B cell (primary cell): Measurements from ENCODE around the gene LCN12. TPM values are rescaled to one million over a fixed set of nuclear protein-coding genes. Genes with fewer than 3 reads are reported as not detected.

Experiments
- ATAC-seq: fragments of 200-7000 bp; cut with Tn5 transposase; one replicate; pipeline ENCODE4 v1.10.0; 2021; ENCODE audit warnings: low read depth, mild to moderate bottlenecking, moderate number of reproducible peaks, moderate library complexity
- CTCF ChIA-PET: fragments of 350-600 bp; sonication (Branson Sonifier 250); formaldehyde crosslinking; loops from one replicate; lab custom pipeline; 2021; ENCODE audit warnings: antibody characterized with exemption, inconsistent platforms; lab: Charles Lee
- POLR2A ChIA-PET: fragments of 350-600 bp; sonication (Branson Sonifier 250); formaldehyde crosslinking; loops from one replicate; lab custom pipeline; 2021; ENCODE audit warnings: antibody characterized with exemption; lab: Charles Lee
- DNase-seq: peaks from one replicate; pipeline ENCODE4 v3.0.0; 2013
- H2AFZ ChIP-seq: 2 replicates; pipeline ENCODE4 v1.6.1; 2012; ENCODE audit warnings: mild to moderate bottlenecking, low read depth, low read length; ENCODE audit not compliant: insufficient read depth, poor library complexity, severe bottlenecking
- H3K27ac ChIP-seq, 2 donors: 1 replicate in 1 of 2; 2 replicates in 1 of 2; pipeline ENCODE4 v1.5.1; 2012 to 2013; ENCODE audit warnings: low read length in 2 of 2, mild to moderate bottlenecking in 2 of 2, moderate library complexity in 1 of 2
- H3K27me3 ChIP-seq, 4 experiments: fragments of 200-600 bp in 1 of 4; sonication (generic) in 1 of 4; replicated peaks in 1 of 4; 1 replicate in 2 of 4; 2 replicates in 2 of 4; pipeline versions ENCODE4 v1.6.1 to v1.7.0; 2013 to 2016; ENCODE audit warnings: low read length in 3 of 4, mild to moderate bottlenecking in 2 of 4, mixed read lengths in 1 of 4, moderate library complexity in 1 of 4; ENCODE audit not compliant: insufficient read depth in 4 of 4, control insufficient read depth in 3 of 4; ENCODE audit errors: control extremely low read depth in 1 of 4
- H3K36me3 ChIP-seq, 2 experiments: replicated peaks in 1 of 2; 1 replicate in 1 of 2; 2 replicates in 1 of 2; pipeline versions ENCODE4 v1.6.1 to v1.7.1; 2013; ENCODE audit warnings: low read length in 1 of 2; ENCODE audit not compliant: insufficient read depth in 2 of 2, control insufficient read depth in 1 of 2; ENCODE audit errors: control extremely low read depth in 1 of 2, extremely low read depth in 1 of 2
- H3K4me1 ChIP-seq, 2 donors: fragments of 200-600 bp in 1 of 2; sonication (generic) in 1 of 2; 1 replicate in 1 of 2; 2 replicates in 1 of 2; pipeline versions ENCODE4 v1.5.1 to v1.6.1; 2013 to 2017; ENCODE audit warnings: low read length in 2 of 2; ENCODE audit not compliant: control insufficient read depth in 2 of 2, insufficient read depth in 2 of 2
- H3K4me2 ChIP-seq: replicated peaks from 2 replicates; pipeline ENCODE3; 2012; ENCODE audit warnings: mild to moderate bottlenecking, low read depth, low read length; ENCODE audit not compliant: poor library complexity, severe bottlenecking
- H3K4me3 ChIP-seq, 5 experiments: fragments of 200-600 bp in 1 of 5; sonication (generic) in 1 of 5; 1 replicate in 3 of 5; 2 replicates in 2 of 5; pipeline versions ENCODE4 v1.5.1 to v1.7.0; 2011 to 2016; ENCODE audit warnings: low read length in 4 of 5, mild to moderate bottlenecking in 4 of 5, low read depth in 2 of 5, control low read depth in 1 of 5, moderate library complexity in 1 of 5; ENCODE audit not compliant: insufficient read depth in 1 of 5; ENCODE audit errors: control extremely low read depth in 1 of 5, extremely low read depth in 1 of 5
- H3K79me2 ChIP-seq: fragments of 200-600 bp; sonication (generic); one replicate; pipeline ENCODE4 v1.6.0; 2016; ENCODE audit warnings: low read length; ENCODE audit not compliant: control insufficient read depth, insufficient read depth
- H3K9ac ChIP-seq: fragments of 200-600 bp; sonication (generic); 2 replicates; pipeline ENCODE4 v1.6.1; 2017; ENCODE audit warnings: mild to moderate bottlenecking, low read length, moderate library complexity
- H3K9me3 ChIP-seq, 3 donors: one replicate each; pipeline versions ENCODE4 v1.6.1 to v1.7.1; 2013; ENCODE audit warnings: low read length in 2 of 3; ENCODE audit not compliant: control insufficient read depth in 2 of 3, insufficient read depth in 1 of 3; ENCODE audit errors: control extremely low read depth in 1 of 3
- H4K20me1 ChIP-seq: 2 replicates; pipeline ENCODE4 v1.6.0; 2012; ENCODE audit warnings: mild to moderate bottlenecking, low read length; ENCODE audit not compliant: insufficient read depth, control insufficient read depth, poor library complexity, severe bottlenecking
- H3K27ac Mint-ChIP-seq: one replicate; pipeline ENCODE4 v1.8.0; 2021; ENCODE audit warnings: mixed read lengths
- H3K27me3 Mint-ChIP-seq: one replicate; pipeline ENCODE4 v1.8.0; 2021; ENCODE audit warnings: mixed read lengths
- H3K4me1 Mint-ChIP-seq: one replicate; pipeline ENCODE4 v1.8.0; 2021; ENCODE audit warnings: mixed read lengths
- H3K4me3 Mint-ChIP-seq: one replicate; pipeline ENCODE4 v1.8.0; 2021; ENCODE audit warnings: mixed read lengths
- H3K9me3 Mint-ChIP-seq: one replicate; pipeline ENCODE4 v1.8.0; 2022; ENCODE audit warnings: mixed read lengths; ENCODE audit not compliant: insufficient read depth
- CTCF ChIP-seq: fragments of 200-600 bp; IDR thresholded peaks from one replicate; pipeline ENCODE4 v1.8.0; 2022; ENCODE audit warnings: antibody characterized with exemption, mild to moderate bottlenecking
- EZH2 ChIP-seq: IDR thresholded peaks from 2 replicates; pipeline ENCODE4 v1.6.1; 2012; ENCODE audit warnings: borderline replicate concordance, low read depth, mild to moderate bottlenecking, moderate library complexity, low read length; ENCODE audit not compliant: insufficient read depth, poor library complexity, severe bottlenecking
- WGBS: methylation state at CpG from one replicate; pipeline ENCODE4 v1.1.5; 2013; ENCODE audit warnings: missing lambda C conversion rate; ENCODE audit not compliant: insufficient coverage; 5-methylcytosine and 5-hydroxymethylcytosine counted together
- intact Hi-C: fragments of 100-400 bp; cut with micrococcal nuclease; formaldehyde crosslinking; loops from one replicate; pipeline ENCODE4 v1.10.0; 2022
- polyA plus RNA-seq: library from polyadenylated mRNA; depleted of rRNA; stranded (reverse); fragments of >200 nt; gene quantifications from 2 replicates; pipeline ENCODE4 v1.2.3, GENCODE V29; 2012
- total RNA-seq, 2 donors: library from RNA; stranded (reverse); fragments of 120-200 nt in 1 of 2; gene quantifications; 1 replicate in 1 of 2; 2 replicates in 1 of 2; pipeline versions ENCODE4 v1.2.3 to v1.2.4, GENCODE V29; 2013 to 2022

The LCN12 gene
- total and polyA plus RNA-seq, 2 donors (not counting 1 experiment from before 2014, with no cell fraction given), result 2.4 to 2.6 TPM

DNA sequence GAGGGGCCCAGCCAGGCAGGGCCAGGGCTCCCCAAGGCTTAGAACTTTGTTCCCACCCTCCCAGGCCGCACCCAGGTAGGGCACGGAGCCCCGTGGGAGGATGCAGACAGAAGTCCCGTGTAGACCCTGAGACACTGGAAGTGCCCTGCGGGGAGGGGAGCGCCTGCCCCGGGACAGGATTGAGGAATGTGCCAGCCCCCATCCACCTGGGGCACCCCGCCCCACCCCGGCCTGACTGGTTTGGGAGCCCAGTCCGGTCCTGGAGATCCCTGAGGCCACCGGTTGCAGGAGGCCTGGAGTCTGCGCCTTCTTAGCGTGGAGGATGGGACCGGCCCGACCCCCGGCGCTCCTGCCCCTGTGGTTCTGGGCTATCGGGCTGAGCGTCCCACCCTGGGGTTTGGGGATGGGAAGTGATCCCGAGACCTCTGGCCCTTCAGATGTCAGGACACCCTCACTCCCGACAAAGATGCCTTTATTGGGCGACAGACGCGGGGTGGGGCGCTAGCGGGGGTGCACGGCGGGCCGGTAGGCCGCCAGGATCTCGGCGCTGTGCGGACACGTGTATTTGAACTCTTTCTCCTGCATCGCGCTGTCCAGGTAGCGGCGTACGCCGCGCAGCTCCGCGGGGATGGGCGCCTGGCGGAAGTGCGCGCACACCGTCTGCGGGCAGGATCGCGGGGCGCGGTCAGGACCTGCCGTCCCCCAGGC is 42.3 kb downstream of the LCN12 start:
- no peak overlapping the region for H2AFZ ChIP-seq
- ChIA-PET CTCF (interaction anchor here (1.2 kb wide), 2 partner anchors 35 to 152 kb away, joined by 4 to 5 read pairs; partner anchors contain the start of gene AJM1), POLR2A (interaction anchor here (0.7 kb wide), 1 partner anchor 32 kb away, joined by 3 read pairs; no protein-coding TSS in a partner anchor)
- peaks cover 3% of the 10 kb centered on the region for H3K27me3 Mint-ChIP-seq
- no peak for ATAC-seq
- H3K4me3 Mint-ChIP-seq, result peak overlapping the region; percentile 91
- TF ChIP-seq EZH2 (no peak), CTCF (no peak)
- no peak overlapping the region for H3K4me3 ChIP-seq
- peak overlapping the region; percentile 99 for H3K4me2 ChIP-seq
- H4K20me1 ChIP-seq, result peaks cover 17% of the 10 kb centered on the region
- H3K9ac ChIP-seq, result no peak overlapping the region
- H3K9me3 Mint-ChIP-seq, result no peaks in the 10 kb centered on the region
- WGBS, result 86% methylated on average over 54 of the region's 54 CpGs
- peaks cover 10% of the 10 kb centered on the region for H3K79me2 ChIP-seq
- H3K27ac ChIP-seq, result peak overlapping the region in 1 of 2 donors; percentile 97
- no peak for DNase-seq
- H3K4me1 Mint-ChIP-seq, result peaks cover 43% of the 10 kb centered on the region
- intact Hi-C loops, result loop anchor here (5.0 kb wide), 1 partner anchor 512 kb away; the partner anchor contains the start of gene SEC16A
- H3K27ac Mint-ChIP-seq, result peak overlapping the region; percentile 37
- H3K36me3 ChIP-seq, result peaks cover 0 to 6% of the 10 kb centered on the region in 2 experiments
- H3K27me3 ChIP-seq, result peaks cover 0 to 4% (median 0%) of the 10 kb centered on the region in 4 experiments
- peaks cover 43 to 59% of the 10 kb centered on the region in 2 donors for H3K4me1 ChIP-seq
- H3K9me3 ChIP-seq, result peaks cover 0 to 10% (median 0%) of the 10 kb centered on the region in 3 donors

- Mint-ChIP-seq H3K27me3 (peaks cover 3% of the 10 kb centered on the region), H3K9me3 (no peaks in the 10 kb centered on the region), H3K27ac (no peak overlapping the region), H3K4me3 (no peak overlapping the region), H3K4me1 (peaks cover 48% of the 10 kb centered on the region)
- H3K36me3 ChIP-seq, result peaks cover 0 to 6% of the 10 kb centered on the region in 2 experiments
- no peak overlapping the region for H2AFZ ChIP-seq
- ATAC-seq (no peak), DNase-seq (no peak)
- peaks cover 48 to 65% of the 10 kb centered on the region in 2 donors for H3K4me1 ChIP-seq
- POLR2A ChIA-PET, result interaction anchor here (1.2 kb wide), 1 partner anchor 32 kb away, joined by 4 read pairs; no protein-coding TSS in a partner anchor
- peaks cover 17% of the 10 kb centered on the region for H4K20me1 ChIP-seq
- intact Hi-C loops, result loop anchor here (5.0 kb wide), 1 partner anchor 513 kb away; the partner anchor contains the start of gene SEC16A
- H3K4me2 ChIP-seq, result no peak overlapping the region
- no peak overlapping the region for H3K4me3 ChIP-seq
- no peak overlapping the region for H3K27ac ChIP-seq
- H3K9ac ChIP-seq, result no peak overlapping the region
- peaks cover 0 to 4% (median 0%) of the 10 kb centered on the region in 4 experiments for H3K27me3 ChIP-seq
- CTCF ChIA-PET, result interaction anchor here (3.4 kb wide), 1 partner anchor 34 kb away, joined by 22 read pairs; the partner anchor contains the start of gene ABCA2
- H3K9me3 ChIP-seq, result peaks cover 0 to 10% (median 0%) of the 10 kb centered on the region in 3 donors
- WGBS, result 60% methylated on average over 40 of the region's 40 CpGs
- H3K79me2 ChIP-seq, result peaks cover 10% of the 10 kb centered on the region
- TF ChIP-seq CTCF, result no peak
- no peak for TF ChIP-seq EZH2
These were observed 42.8 kb downstream of the LCN12 start for GRCh38 chr9:136994888-136995230.
